Stimulated activated CD8-positive, alpha-beta memory T cell treated with anti-CD3 and anti-CD28 coated beads, Interleukin-12 subunit alpha, Interleukin-12 subunit beta, amount 100 ng/mL, for 1 hour (primary cell): ENCODE results near the gene CNOT4.
"Not testable (repeated sequence)": the region's sequence is repeated elsewhere in the genome, so short reads cannot be mapped to it uniquely, and the experiment has no call there.

ENCODE experiments used
- DNase-seq: peaks from one replicate; pipeline ENCODE4 v3.0.0-alpha.2; 2020; ENCODE audit warnings: low read depth

Gene CNOT4

GRCh38 chr7:135512135-135512887, 2.4 kb upstream of the CNOT4 start:
- DNase-seq, result no peak

GRCh38 chr7:135510592-135511183, 786 bp upstream of the CNOT4 start:
- DNase-seq, result no peak

GRCh38 chr7:135509589-135509838, 388 bp downstream of the CNOT4 start:
- DNase-seq, result no peak

GRCh38 chr7:135508883-135509588, 866 bp downstream of the CNOT4 start:
- DNase-seq, result peak; percentile 4

- DNase-seq, result no peak
These were observed 8.5 kb downstream of the CNOT4 start for GRCh38 chr7:135501402-135501801.

- no peak for DNase-seq
These were observed 10.1 kb downstream of the CNOT4 start for GRCh38 chr7:135499818-135500217.

- not testable (repeated sequence) for DNase-seq
These were observed 12.7 kb downstream of the CNOT4 start for GRCh38 chr7:135497161-135497560.

GRCh38 chr7:135493362-135493761, 16.5 kb downstream of the CNOT4 start:
- no peak for DNase-seq

- DNase-seq, result no peak
These were observed 17.8 kb downstream of the CNOT4 start for GRCh38 chr7:135492151-135492550.

- no peak for DNase-seq
These were observed 19.1 kb downstream of the CNOT4 start for GRCh38 chr7:135490783-135491182.

- no peak for DNase-seq
These were observed 20.1 kb downstream of the CNOT4 start for GRCh38 chr7:135489791-135490190.

- no peak for DNase-seq
These were observed 23.5 kb downstream of the CNOT4 start for GRCh38 chr7:135486261-135486920.

GRCh38 chr7:135481598-135481979, 28.3 kb downstream of the CNOT4 start:
- DNase-seq, result no peak

- no peak for DNase-seq
These were observed 28.8 kb downstream of the CNOT4 start for GRCh38 chr7:135480966-135481597.

GRCh38 chr7:135475521-135475920, 34.4 kb downstream of the CNOT4 start:
- DNase-seq, result no peak

GRCh38 chr7:135469705-135470104, 40.2 kb downstream of the CNOT4 start:
- not testable (repeated sequence) for DNase-seq

GRCh38 chr7:135467207-135467711, 42.6 kb downstream of the CNOT4 start:
- no peak for DNase-seq

GRCh38 chr7:135466442-135467206, 43.3 kb downstream of the CNOT4 start:
- no peak for DNase-seq

- DNase-seq, result no peak
These were observed 46.0 kb downstream of the CNOT4 start for GRCh38 chr7:135463908-135464307.

- no peak for DNase-seq
These were observed 49.8 kb downstream of the CNOT4 start for GRCh38 chr7:135459951-135460567.

- no peak for DNase-seq
These were observed 50.8 kb downstream of the CNOT4 start for GRCh38 chr7:135459076-135459475.
